Uterus (tissue), 2 donors: Measurements from ENCODE around the gene ICAM4.

ENCODE experiments used
- CTCF ChIP-seq, 4 experiments: fragments of 200-600 bp in 2 of 4; fragments of 450-650 bp in 2 of 4; sonication (generic) in 2 of 4; IDR thresholded peaks; one replicate each; pipeline ENCODE4 v1.5.1; 2016 to 2019; ENCODE audit warnings: antibody characterized with exemption in 4 of 4, mild to moderate bottlenecking in 2 of 4, moderate library complexity in 1 of 4
- POLR2A ChIP-seq, 2 donors: fragments of 450-650 bp; IDR thresholded peaks; one replicate each; pipeline ENCODE4 v1.6.1; 2016; ENCODE audit warnings: antibody characterized with exemption in 2 of 2, mild to moderate bottlenecking in 1 of 2, moderate library complexity in 1 of 2

DNA sequence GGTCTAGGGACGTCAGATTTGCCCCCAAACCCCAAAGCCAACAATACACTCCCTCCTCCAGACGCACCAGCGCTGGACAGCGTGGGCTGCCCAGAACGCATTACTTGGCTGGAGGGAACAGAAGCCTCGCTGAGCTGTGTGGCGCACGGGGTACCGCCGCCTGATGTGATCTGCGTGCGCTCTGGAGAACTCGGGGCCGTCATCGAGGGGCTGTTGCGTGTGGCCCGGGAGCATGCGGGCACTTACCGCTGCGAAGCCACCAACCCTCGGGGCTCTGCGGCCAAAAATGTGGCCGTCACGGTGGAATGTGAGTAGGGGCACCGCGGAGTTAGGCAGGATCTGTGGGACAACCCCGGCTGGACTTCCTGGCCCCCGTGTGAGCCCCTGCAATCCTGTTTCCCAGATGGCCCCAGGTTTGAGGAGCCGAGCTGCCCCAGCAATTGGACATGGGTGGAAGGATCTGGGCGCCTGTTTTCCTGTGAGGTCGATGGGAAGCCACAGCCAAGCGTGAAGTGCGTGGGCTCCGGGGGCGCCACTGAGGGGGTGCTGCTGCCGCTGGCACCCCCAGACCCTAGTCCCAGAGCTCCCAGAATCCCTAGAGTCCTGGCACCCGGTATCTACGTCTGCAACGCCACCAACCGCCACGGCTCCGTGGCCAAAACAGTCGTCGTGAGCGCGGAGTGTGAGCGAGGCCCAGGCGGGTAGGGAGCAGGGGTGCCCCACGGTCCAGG is 7.0 kb downstream of the ICAM4 start:
- TF ChIP-seq CTCF (IDR thresholded peaks at IDR 0.05), result no peak
- no peak for TF ChIP-seq POLR2A (IDR thresholded peaks at IDR 0.05)
